ENCODE results near the gene RAI1. TPM values are rescaled to one million over a fixed set of nuclear protein-coding genes. Genes with fewer than 3 reads are reported as not detected.

Gene RAI1
- total RNA-seq, 2 experiments from 2014 or later: 16.7 TPM

GRCh38 chr17:17766744-17767120 lies 85.5 kb downstream of the RAI1 start:
- ChIA-PET POLR2A (interaction anchor here (1.2 kb wide), 1 partner anchor 16 kb away, joined by 3 read pairs; no protein-coding TSS in a partner anchor), CTCF (no interaction called here)
- no peak overlapping the region for H3K4me3 Mint-ChIP-seq
- no peak for DNase-seq
- H3K27me3 Mint-ChIP-seq: no peaks in the 10 kb centered on the region
- no peak overlapping the region for H3K27ac Mint-ChIP-seq
- H3K9me3 Mint-ChIP-seq: no peaks in the 10 kb centered on the region
- peaks cover 4% of the 10 kb centered on the region for H3K4me1 Mint-ChIP-seq
- no peaks in the 10 kb centered on the region for H3K36me3 Mint-ChIP-seq (ENCODE audit: low read depth)

- H3K27me3 Mint-ChIP-seq: no peaks in the 10 kb centered on the region
- no peak for DNase-seq
- no peaks in the 10 kb centered on the region for H3K9me3 Mint-ChIP-seq
- peaks cover 4% of the 10 kb centered on the region for H3K4me1 Mint-ChIP-seq
- H3K27ac Mint-ChIP-seq: no peak overlapping the region
- CTCF ChIA-PET: interaction anchor here (0.6 to 0.7 kb wide), 2 partner anchors 18 to 130 kb away, joined by 3 read pairs; no protein-coding TSS in a partner anchor
- POLR2A ChIA-PET: no interaction called here
- H3K4me3 Mint-ChIP-seq: no peak overlapping the region
- no peaks in the 10 kb centered on the region for H3K36me3 Mint-ChIP-seq (ENCODE audit: low read depth)
Measured at GRCh38 chr17:17767154-17767869, 86.1 kb downstream of the RAI1 start.

- DNase-seq: no peak
- no peak overlapping the region for H3K27ac Mint-ChIP-seq
- no peaks in the 10 kb centered on the region for H3K9me3 Mint-ChIP-seq
- H3K4me1 Mint-ChIP-seq: peaks cover 4% of the 10 kb centered on the region
- ChIA-PET CTCF (interaction anchor here (0.6 to 0.7 kb wide), 2 partner anchors 18 to 130 kb away, joined by 3 read pairs; no protein-coding TSS in a partner anchor), POLR2A (no interaction called here)
- H3K27me3 Mint-ChIP-seq: no peaks in the 10 kb centered on the region
- no peaks in the 10 kb centered on the region for H3K36me3 Mint-ChIP-seq (ENCODE audit: low read depth)
- no peak overlapping the region for H3K4me3 Mint-ChIP-seq
Measured at GRCh38 chr17:17767887-17768418, 86.7 kb downstream of the RAI1 start.

GRCh38 chr17:17768424-17769088 lies 87.3 kb downstream of the RAI1 start:
- no peaks in the 10 kb centered on the region for H3K36me3 Mint-ChIP-seq (ENCODE audit: low read depth)
- CTCF ChIA-PET: no interaction called here
- peaks cover 4% of the 10 kb centered on the region for H3K4me1 Mint-ChIP-seq
- H3K27me3 Mint-ChIP-seq: no peaks in the 10 kb centered on the region
- no peak overlapping the region for H3K27ac Mint-ChIP-seq
- no peak overlapping the region for H3K4me3 Mint-ChIP-seq
- POLR2A ChIA-PET: no interaction called here
- DNase-seq: no peak
- H3K9me3 Mint-ChIP-seq: no peaks in the 10 kb centered on the region

GRCh38 chr17:17769869-17770631 lies 88.8 kb downstream of the RAI1 start:
- Mint-ChIP-seq H3K9me3 (no peaks in the 10 kb centered on the region), H3K27me3 (no peaks in the 10 kb centered on the region), H3K4me1 (no peaks in the 10 kb centered on the region), H3K27ac (no peak overlapping the region), H3K4me3 (no peak overlapping the region), H3K36me3 (ENCODE audit: low read depth) (no peaks in the 10 kb centered on the region)
- ChIA-PET POLR2A (no interaction called here), CTCF (no interaction called here)
- no peak for DNase-seq

- Mint-ChIP-seq H3K36me3 (ENCODE audit: low read depth) (no peaks in the 10 kb centered on the region), H3K27ac (no peak overlapping the region), H3K4me1 (no peaks in the 10 kb centered on the region), H3K27me3 (no peaks in the 10 kb centered on the region), H3K9me3 (no peaks in the 10 kb centered on the region), H3K4me3 (no peak overlapping the region)
- CTCF ChIA-PET: no interaction called here
- no peak for DNase-seq
- POLR2A ChIA-PET: no interaction called here
Measured at GRCh38 chr17:17770632-17771044, 89.4 kb downstream of the RAI1 start.

GRCh38 chr17:17771498-17772201 lies 90.4 kb downstream of the RAI1 start:
- DNase-seq: no peak
- no peaks in the 10 kb centered on the region for H3K9me3 Mint-ChIP-seq
- POLR2A ChIA-PET: no interaction called here
- H3K36me3 Mint-ChIP-seq (ENCODE audit: low read depth): no peaks in the 10 kb centered on the region
- no peaks in the 10 kb centered on the region for H3K27me3 Mint-ChIP-seq
- CTCF ChIA-PET: no interaction called here
- no peak overlapping the region for H3K4me3 Mint-ChIP-seq
- H3K4me1 Mint-ChIP-seq: no peaks in the 10 kb centered on the region
- H3K27ac Mint-ChIP-seq: no peak overlapping the region

- CTCF ChIA-PET: no interaction called here
- Mint-ChIP-seq H3K4me3 (no peak overlapping the region), H3K36me3 (ENCODE audit: low read depth) (no peaks in the 10 kb centered on the region), H3K27me3 (no peaks in the 10 kb centered on the region), H3K4me1 (no peaks in the 10 kb centered on the region), H3K27ac (no peak overlapping the region), H3K9me3 (no peaks in the 10 kb centered on the region)
- POLR2A ChIA-PET: no interaction called here
- DNase-seq: no peak
Measured at GRCh38 chr17:17772231-17772630, 91.0 kb downstream of the RAI1 start.

- Mint-ChIP-seq H3K4me3 (no peak overlapping the region), H3K36me3 (ENCODE audit: low read depth) (no peaks in the 10 kb centered on the region), H3K27me3 (no peaks in the 10 kb centered on the region), H3K4me1 (no peaks in the 10 kb centered on the region), H3K9me3 (no peaks in the 10 kb centered on the region), H3K27ac (no peak overlapping the region)
- ChIA-PET CTCF (interaction anchor here (0.5 to 1.8 kb wide), 7 partner anchors 11 to 161 kb away, joined by 3 to 7 read pairs (median 3); no protein-coding TSS in a partner anchor), POLR2A (no interaction called here)
- no peak for DNase-seq
Measured at GRCh38 chr17:17774009-17774881, 93.0 kb downstream of the RAI1 start.

GRCh38 chr17:17776889-17777288 lies 95.6 kb downstream of the RAI1 start:
- peaks cover 2% of the 10 kb centered on the region for H3K4me1 Mint-ChIP-seq
- CTCF ChIA-PET: no interaction called here
- no peak for DNase-seq
- no peaks in the 10 kb centered on the region for H3K9me3 Mint-ChIP-seq
- H3K4me3 Mint-ChIP-seq: no peak overlapping the region
- H3K27me3 Mint-ChIP-seq: peaks cover 7% of the 10 kb centered on the region
- no peak overlapping the region for H3K27ac Mint-ChIP-seq
- POLR2A ChIA-PET: interaction anchor here (1.0 to 1.1 kb wide), 2 partner anchors 15 to 95 kb away, joined by 3 read pairs; no protein-coding TSS in a partner anchor
- H3K36me3 Mint-ChIP-seq (ENCODE audit: low read depth): no peaks in the 10 kb centered on the region

GRCh38 chr17:17778308-17779014 lies 97.2 kb downstream of the RAI1 start:
- no peak overlapping the region for H3K27ac Mint-ChIP-seq
- ChIA-PET POLR2A (interaction anchor here (0.6 kb wide), 1 partner anchor 85 kb away, joined by 3 read pairs; no protein-coding TSS in a partner anchor), CTCF (no interaction called here)
- no peak overlapping the region for H3K4me3 Mint-ChIP-seq
- no peaks in the 10 kb centered on the region for H3K36me3 Mint-ChIP-seq (ENCODE audit: low read depth)
- H3K9me3 Mint-ChIP-seq: no peaks in the 10 kb centered on the region
- H3K27me3 Mint-ChIP-seq: peaks cover 7% of the 10 kb centered on the region
- H3K4me1 Mint-ChIP-seq: peaks cover 4% of the 10 kb centered on the region
- DNase-seq: no peak
